HepG2 (cell line): ENCODE measurements around the gene GMCL2. TPM values are rescaled to one million over a fixed set of nuclear protein-coding genes. Genes with fewer than 3 reads are reported as not detected.

Source experiments
- ARNTL ChIP-seq: sonication (generic); formaldehyde crosslinking; IDR thresholded peaks from 2 replicates; pipeline ENCODE4 v1.4.0; 2020; ENCODE audit warnings: mild to moderate bottlenecking, missing genetic modification reagents
- FOXA3 ChIP-seq: IDR thresholded peaks from 2 replicates; pipeline ENCODE4 v1.6.1; 2016; ENCODE audit warnings: missing genetic modification reagents, missing compliant biosample characterization
- GABPB1 ChIP-seq: IDR thresholded peaks from 2 replicates; pipeline ENCODE4 v1.6.1; 2016; ENCODE audit warnings: mild to moderate bottlenecking, missing genetic modification reagents, moderate library complexity, missing compliant biosample characterization
- IRX3 ChIP-seq: sonication (generic); formaldehyde crosslinking; IDR thresholded peaks from 2 replicates; pipeline ENCODE4 v1.8.1; 2023; ENCODE audit warnings: mild to moderate bottlenecking, low read depth, missing genetic modification reagents, borderline replicate concordance
- MTERF4 ChIP-seq: sonication (generic); formaldehyde crosslinking; IDR thresholded peaks from 2 replicates; pipeline ENCODE4 v1.8.0; 2023; ENCODE audit warnings: mild to moderate bottlenecking, missing genetic modification reagents
- NRL ChIP-seq: sonication (generic); formaldehyde crosslinking; IDR thresholded peaks from 2 replicates; pipeline ENCODE4 v1.5.0; 2020; ENCODE audit warnings: missing genetic modification reagents, mild to moderate bottlenecking, moderate library complexity, borderline replicate concordance
- POLR2AphosphoS5 ChIP-seq: IDR thresholded peaks from 2 replicates; pipeline ENCODE4 v1.6.1; 2012; ENCODE audit warnings: low read depth, low read length
- RBFOX2 ChIP-seq: fragments of 200-400 bp; formaldehyde crosslinking; IDR thresholded peaks from 2 replicates; pipeline ENCODE4 v1.6.1; 2017; ENCODE audit warnings: low read depth, mild to moderate bottlenecking, low read length
- SMC3 ChIP-seq: IDR thresholded peaks from 2 replicates; pipeline ENCODE4 v1.6.1; 2011; ENCODE audit warnings: low read length, improper control_type of control experiment
- STAT6 ChIP-seq: sonication (generic); formaldehyde crosslinking; IDR thresholded peaks from 2 replicates; pipeline ENCODE4 v1.4.0; 2020; ENCODE audit warnings: missing genetic modification reagents, mild to moderate bottlenecking, borderline replicate concordance
- XRCC5 ChIP-seq: fragments of 200-400 bp; formaldehyde crosslinking; optimal IDR thresholded peaks from 2 replicates; pipeline ENCODE3; 2017; ENCODE audit warnings: mild to moderate bottlenecking, low read length
- ZC3H13 ChIP-seq: sonication (generic); formaldehyde crosslinking; IDR thresholded peaks from 2 replicates; pipeline ENCODE4 v1.8.1; 2023; ENCODE audit warnings: mild to moderate bottlenecking, missing genetic modification reagents, moderate library complexity
- ZFP91 ChIP-seq: sonication (generic); formaldehyde crosslinking; IDR thresholded peaks from 2 replicates; pipeline ENCODE4 v1.9.0; 2022; ENCODE audit warnings: missing genetic modification reagents, mild to moderate bottlenecking, borderline replicate concordance
- ZNF232 ChIP-seq: sonication (generic); formaldehyde crosslinking; IDR thresholded peaks from 2 replicates; pipeline ENCODE4 v1.4.0; 2020; ENCODE audit warnings: missing genetic modification reagents, borderline replicate concordance
- ZNF235 ChIP-seq: sonication (generic); formaldehyde crosslinking; IDR thresholded peaks from 2 replicates; pipeline ENCODE4 v1.8.1; 2023; ENCODE audit warnings: mild to moderate bottlenecking, missing genetic modification reagents, borderline replicate concordance
- ZNF547 ChIP-seq: sonication (generic); formaldehyde crosslinking; IDR thresholded peaks from 2 replicates; pipeline ENCODE4 v1.5.1; 2020; ENCODE audit warnings: mild to moderate bottlenecking, missing genetic modification reagents
- polyA plus RNA-seq, 8 experiments: library from polyadenylated mRNA; depleted of rRNA in 3 of 8; stranded (reverse) in 7 of 8; unstranded in 1 of 8; fragments of >200 nt; fragmentation: Illumina TruSeq in 4 of 8; extraction: Trizol in 4 of 8; gene quantifications; 2 replicates each; pipeline versions ENCODE4 v1.2.1 to v1.2.3, GENCODE V29; 2011 to 2016; ENCODE audit warnings: low read depth in 4 of 8, missing spikeins in 1 of 8, mixed read lengths in 1 of 8; ENCODE audit not compliant: insufficient read depth in 1 of 8
- total RNA-seq, 5 experiments: library from RNA; depleted of rRNA; stranded (reverse); fragments of >200 nt; fragmentation: Illumina TruSeq; extraction: Trizol; gene quantifications; 2 replicates each; pipeline ENCODE4 v1.2.3, GENCODE V29; 2016; ENCODE audit warnings: low read depth in 1 of 5
- TF ChIP-seq, protein P1 (sequence below): sonication (generic); formaldehyde crosslinking; IDR thresholded peaks from 2 replicates; pipeline ENCODE4 v1.4.0; 2020; ENCODE audit warnings: missing genetic modification reagents
- TF ChIP-seq, protein P2 (sequence below): sonication (generic); formaldehyde crosslinking; IDR thresholded peaks from 2 replicates; pipeline ENCODE4 v1.5.1; 2020; ENCODE audit warnings: missing genetic modification reagents, mild to moderate bottlenecking, borderline replicate concordance
- TF ChIP-seq, protein P3 (sequence below): sonication (generic); formaldehyde crosslinking; IDR thresholded peaks from 2 replicates; pipeline ENCODE4 v1.4.0; 2020; ENCODE audit warnings: low read depth, mild to moderate bottlenecking, missing genetic modification reagents

Gene GMCL2
- total and polyA plus RNA-seq, 2 of the 13 experiments (the other 11 are each of a cell fraction or from before 2014, with no cell fraction given): 0.03 TPM; not detected in 1

- TF ChIP-seq NRL (CRISPR knock-in tag): peak; percentile 29; the same call in 1 of the 2 replicates
- TF ChIP-seq FOXA3 (CRISPR knock-in tag): no peak
- TF ChIP-seq, protein P1, sequence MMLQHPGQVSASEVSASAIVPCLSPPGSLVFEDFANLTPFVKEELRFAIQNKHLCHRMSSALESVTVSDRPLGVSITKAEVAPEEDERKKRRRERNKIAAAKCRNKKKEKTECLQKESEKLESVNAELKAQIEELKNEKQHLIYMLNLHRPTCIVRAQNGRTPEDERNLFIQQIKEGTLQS: 0 out of 2 replicates have a peak, but pooled peaks have one; percentile 40
- no peak for TF ChIP-seq STAT6 (CRISPR knock-in tag)
- no peak for TF ChIP-seq ZNF547 (CRISPR knock-in tag)
- peak; percentile 34; the same call in 1 of the 2 replicates for TF ChIP-seq IRX3
- TF ChIP-seq, protein P2, sequence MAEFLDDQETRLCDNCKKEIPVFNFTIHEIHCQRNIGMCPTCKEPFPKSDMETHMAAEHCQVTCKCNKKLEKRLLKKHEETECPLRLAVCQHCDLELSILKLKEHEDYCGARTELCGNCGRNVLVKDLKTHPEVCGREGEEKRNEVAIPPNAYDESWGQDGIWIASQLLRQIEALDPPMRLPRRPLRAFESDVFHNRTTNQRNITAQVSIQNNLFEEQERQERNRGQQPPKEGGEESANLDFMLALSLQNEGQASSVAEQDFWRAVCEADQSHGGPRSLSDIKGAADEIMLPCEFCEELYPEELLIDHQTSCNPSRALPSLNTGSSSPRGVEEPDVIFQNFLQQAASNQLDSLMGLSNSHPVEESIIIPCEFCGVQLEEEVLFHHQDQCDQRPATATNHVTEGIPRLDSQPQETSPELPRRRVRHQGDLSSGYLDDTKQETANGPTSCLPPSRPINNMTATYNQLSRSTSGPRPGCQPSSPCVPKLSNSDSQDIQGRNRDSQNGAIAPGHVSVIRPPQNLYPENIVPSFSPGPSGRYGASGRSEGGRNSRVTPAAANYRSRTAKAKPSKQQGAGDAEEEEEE: no peak
- peak; percentile 90; the same call in 1 of the 2 replicates for TF ChIP-seq ZC3H13 (CRISPR knock-in tag)
- no peak for TF ChIP-seq SMC3
- TF ChIP-seq ZNF235 (CRISPR knock-in tag): peak; percentile 70; the same call in 1 of the 2 replicates
- no peak for TF ChIP-seq ZNF232 (CRISPR knock-in tag)
- no peak for TF ChIP-seq ARNTL
- TF ChIP-seq GABPB1 (CRISPR knock-in tag): peak; percentile 84
- peak; percentile 69 for TF ChIP-seq POLR2AphosphoS5
- no peak for TF ChIP-seq MTERF4
- TF ChIP-seq RBFOX2: peak; percentile 90
- TF ChIP-seq, protein P3, sequence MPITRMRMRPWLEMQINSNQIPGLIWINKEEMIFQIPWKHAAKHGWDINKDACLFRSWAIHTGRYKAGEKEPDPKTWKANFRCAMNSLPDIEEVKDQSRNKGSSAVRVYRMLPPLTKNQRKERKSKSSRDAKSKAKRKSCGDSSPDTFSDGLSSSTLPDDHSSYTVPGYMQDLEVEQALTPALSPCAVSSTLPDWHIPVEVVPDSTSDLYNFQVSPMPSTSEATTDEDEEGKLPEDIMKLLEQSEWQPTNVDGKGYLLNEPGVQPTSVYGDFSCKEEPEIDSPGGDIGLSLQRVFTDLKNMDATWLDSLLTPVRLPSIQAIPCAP: no peak
- TF ChIP-seq ZFP91 (CRISPR knock-in tag): 0 out of 2 replicates have a peak, but pooled peaks have one; percentile 18
- no peak for TF ChIP-seq XRCC5
Measured at GRCh38 chr5:178232124-178232919, 45.2 kb upstream of the GMCL2 start, which contains the start of gene PHYKPL (continued).
